ENCODE measurements around the gene PPP2R3A.

DNA sequence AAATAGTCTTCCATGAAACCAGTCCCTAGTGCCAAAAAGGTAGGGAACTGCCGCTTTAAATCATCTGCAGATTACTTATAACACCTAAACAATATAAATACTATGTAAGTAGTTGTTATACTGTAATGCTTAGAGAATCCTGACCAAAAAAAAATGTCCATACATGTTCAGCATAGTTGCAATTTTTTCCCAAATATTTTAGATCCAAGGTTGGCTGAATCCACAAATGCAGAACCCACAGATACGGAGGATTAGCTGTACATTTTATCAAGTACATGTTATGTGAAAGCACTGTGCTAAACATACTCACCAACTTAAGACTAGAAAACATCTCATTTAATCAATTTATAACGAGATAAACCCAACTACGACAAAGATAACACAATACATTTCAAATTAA, 221.3 kb downstream of the PPP2R3A start:
- TF ChIP-seq CEBPB (IDR thresholded peaks at IDR 0.05; ENCODE audit: low read depth, low read length) (no peak), POLR2A (IDR thresholded peaks at IDR 0.05; ENCODE audit: low read depth, low read length) (no peak), RCOR1 (IDR thresholded peaks at IDR 0.05; ENCODE audit: insufficient replicate concordance, low read length) (no peak), SMC3 (IDR thresholded peaks at IDR 0.05; ENCODE audit: low read depth, low read length) (no peak), MXI1 (IDR thresholded peaks at IDR 0.05; ENCODE audit: borderline replicate concordance, low read depth, low read length) (no peak)
- TF ChIP-seq, protein P1, sequence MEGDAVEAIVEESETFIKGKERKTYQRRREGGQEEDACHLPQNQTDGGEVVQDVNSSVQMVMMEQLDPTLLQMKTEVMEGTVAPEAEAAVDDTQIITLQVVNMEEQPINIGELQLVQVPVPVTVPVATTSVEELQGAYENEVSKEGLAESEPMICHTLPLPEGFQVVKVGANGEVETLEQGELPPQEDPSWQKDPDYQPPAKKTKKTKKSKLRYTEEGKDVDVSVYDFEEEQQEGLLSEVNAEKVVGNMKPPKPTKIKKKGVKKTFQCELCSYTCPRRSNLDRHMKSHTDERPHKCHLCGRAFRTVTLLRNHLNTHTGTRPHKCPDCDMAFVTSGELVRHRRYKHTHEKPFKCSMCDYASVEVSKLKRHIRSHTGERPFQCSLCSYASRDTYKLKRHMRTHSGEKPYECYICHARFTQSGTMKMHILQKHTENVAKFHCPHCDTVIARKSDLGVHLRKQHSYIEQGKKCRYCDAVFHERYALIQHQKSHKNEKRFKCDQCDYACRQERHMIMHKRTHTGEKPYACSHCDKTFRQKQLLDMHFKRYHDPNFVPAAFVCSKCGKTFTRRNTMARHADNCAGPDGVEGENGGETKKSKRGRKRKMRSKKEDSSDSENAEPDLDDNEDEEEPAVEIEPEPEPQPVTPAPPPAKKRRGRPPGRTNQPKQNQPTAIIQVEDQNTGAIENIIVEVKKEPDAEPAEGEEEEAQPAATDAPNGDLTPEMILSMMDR (conservative IDR thresholded peaks at IDR 0.05; ENCODE audit: low read depth, low read length): no peak
- TF ChIP-seq, protein P2, sequence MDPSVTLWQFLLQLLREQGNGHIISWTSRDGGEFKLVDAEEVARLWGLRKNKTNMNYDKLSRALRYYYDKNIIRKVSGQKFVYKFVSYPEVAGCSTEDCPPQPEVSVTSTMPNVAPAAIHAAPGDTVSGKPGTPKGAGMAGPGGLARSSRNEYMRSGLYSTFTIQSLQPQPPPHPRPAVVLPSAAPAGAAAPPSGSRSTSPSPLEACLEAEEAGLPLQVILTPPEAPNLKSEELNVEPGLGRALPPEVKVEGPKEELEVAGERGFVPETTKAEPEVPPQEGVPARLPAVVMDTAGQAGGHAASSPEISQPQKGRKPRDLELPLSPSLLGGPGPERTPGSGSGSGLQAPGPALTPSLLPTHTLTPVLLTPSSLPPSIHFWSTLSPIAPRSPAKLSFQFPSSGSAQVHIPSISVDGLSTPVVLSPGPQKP (IDR thresholded peaks at IDR 0.05; ENCODE audit: borderline replicate concordance, low read depth, low read length): no peak
- TF ChIP-seq, protein P3, sequence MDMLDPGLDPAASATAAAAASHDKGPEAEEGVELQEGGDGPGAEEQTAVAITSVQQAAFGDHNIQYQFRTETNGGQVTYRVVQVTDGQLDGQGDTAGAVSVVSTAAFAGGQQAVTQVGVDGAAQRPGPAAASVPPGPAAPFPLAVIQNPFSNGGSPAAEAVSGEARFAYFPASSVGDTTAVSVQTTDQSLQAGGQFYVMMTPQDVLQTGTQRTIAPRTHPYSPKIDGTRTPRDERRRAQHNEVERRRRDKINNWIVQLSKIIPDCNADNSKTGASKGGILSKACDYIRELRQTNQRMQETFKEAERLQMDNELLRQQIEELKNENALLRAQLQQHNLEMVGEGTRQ (IDR thresholded peaks at IDR 0.05; ENCODE audit: low read depth, low read length): no peak
